Stimulated activated CD4-positive, alpha-beta T cell treated with anti-CD3 and anti-CD28 coated beads, Interleukin-4, amount 100 ng/mL, for 48 hours (primary cell): ENCODE measurements around the gene LYL1.

Experiments used
- DNase-seq, 2 donors: peaks; one replicate each; pipeline ENCODE4 v3.0.0-alpha.2; 2020; ENCODE audit warnings: low read depth in 2 of 2

LYL1 gene

DNA sequence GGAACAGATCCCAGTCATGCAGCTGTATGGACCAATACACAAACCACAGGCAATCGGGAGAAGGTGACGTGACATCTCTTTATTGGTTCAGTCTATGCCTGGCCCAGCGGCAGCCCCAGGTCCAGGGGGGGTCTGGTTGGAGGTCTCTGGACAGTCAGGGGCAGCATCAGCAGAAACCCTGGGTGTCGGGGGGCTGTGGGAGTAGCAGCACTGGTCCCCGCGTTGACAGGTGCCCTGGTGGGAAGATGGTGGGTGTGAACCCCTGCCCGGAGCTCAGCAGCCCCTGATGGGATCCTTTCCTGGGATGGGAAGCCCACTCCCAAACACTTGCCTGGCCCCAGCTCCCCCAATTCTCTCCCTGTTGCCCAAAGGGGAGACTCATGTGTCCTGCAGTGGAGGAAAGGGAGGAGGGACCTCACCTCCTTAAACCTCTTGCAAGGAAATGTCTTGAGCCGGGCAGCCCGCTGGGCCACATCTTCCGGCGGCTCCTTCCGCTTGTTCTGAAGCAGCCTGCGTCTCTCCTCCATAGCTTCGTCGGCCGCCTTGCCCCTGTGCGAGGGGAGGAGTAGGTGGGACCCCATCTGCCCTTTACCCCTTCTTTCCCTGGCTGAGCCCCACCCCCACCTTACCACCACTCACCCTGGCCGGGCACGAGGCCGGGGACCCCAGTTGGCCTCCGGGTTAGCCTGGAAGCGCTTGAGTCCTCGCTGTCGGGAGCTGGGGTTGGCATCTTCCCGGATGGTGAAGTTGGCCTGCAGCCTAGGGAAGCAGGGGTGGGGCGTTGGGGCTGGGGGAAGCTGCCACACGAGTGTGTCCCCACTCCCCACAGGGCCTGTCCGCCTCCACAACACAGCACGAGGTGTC, 2.4 kb upstream of the LYL1 start:
- DNase-seq: no peak

GRCh38 chr19:13104360-13104847, 1.7 kb upstream of the LYL1 start:
- peak; percentile 58 to 69 for DNase-seq

DNA sequence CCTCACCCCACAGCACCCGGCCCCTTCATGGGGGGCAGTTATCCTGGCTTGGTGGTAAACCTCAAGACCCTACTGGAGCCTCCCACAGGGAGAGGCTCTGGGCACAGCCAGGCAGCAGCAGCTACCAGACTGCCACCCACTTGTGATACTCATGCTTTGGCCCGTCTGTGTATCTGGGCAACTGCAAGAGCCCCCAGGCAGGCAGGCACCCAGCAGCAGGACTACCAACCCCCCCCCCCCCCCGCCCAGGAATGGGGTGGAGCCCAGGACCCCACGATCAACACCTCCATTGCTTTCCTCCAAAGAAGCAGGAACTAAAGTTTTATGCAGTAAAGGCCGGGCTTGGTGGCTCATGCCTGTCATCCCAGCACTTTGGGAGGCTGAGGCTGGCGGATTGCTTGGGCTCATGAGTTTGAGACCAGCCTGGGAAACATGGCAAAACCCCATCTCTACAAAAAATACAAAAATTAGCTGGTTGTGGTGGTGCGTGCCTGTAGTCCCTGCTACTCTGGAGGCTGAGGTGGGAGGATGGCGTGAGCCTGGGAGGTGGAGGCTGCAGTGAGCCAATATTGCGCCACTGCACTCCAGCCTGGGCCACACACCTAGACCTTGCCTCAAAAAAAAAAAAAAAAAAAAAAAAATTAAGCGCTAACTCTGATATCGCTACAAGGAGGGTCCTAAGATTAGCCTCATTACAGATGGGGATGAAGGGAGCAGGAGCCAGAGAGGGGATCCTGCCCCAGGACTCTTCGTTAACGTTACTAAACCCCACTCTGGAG, 1.1 kb upstream of the LYL1 start:
- no peak for DNase-seq

- DNase-seq: no peak
Observed at GRCh38 chr19:13102416-13102665, 317 bp downstream of the LYL1 start.

DNA sequence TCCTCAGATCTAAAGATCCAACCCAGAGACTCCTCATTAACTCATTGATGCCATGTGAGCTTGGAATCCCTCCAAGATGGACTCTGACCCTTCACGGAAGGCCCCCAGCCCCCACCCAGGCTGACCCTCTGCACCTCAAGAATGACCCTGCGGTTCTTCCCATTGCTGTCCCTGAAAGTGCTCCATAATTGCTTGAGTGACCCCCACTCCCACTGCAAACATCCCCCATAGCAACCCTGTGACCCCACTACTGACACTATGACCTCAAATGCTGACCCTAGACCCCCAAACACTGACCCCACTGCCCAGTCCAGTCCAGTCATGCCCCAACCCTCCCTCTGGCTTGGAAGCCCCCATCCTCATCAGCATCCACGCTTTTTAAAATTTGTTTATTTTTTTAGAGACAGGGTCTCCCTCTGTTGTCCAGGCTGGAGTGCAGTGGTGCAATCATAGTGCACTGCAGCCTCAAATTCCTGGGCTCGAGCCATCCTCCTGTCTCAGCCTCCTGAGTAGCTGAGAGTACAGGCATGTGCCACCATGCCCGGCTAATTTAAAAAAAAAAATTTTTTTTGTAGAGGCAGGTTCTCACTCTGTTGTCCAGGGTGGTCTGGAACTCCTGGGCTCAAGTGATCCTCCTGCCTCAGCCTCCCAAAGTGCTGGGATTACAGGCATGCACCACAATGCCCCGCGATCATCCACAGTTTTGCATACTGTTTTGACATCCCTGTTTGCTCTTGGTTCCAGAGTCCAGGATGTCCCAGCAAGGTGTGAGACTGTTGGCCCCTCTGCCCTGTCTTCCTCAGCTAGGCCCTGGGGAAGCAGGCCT, 855 bp downstream of the LYL1 start:
- no peak for DNase-seq

- no peak for DNase-seq
Observed at GRCh38 chr19:13100841-13101589, 1.6 kb downstream of the LYL1 start.

- DNase-seq: peak; percentile 52 to 61
Observed at GRCh38 chr19:13100031-13100588, 2.5 kb downstream of the LYL1 start.

DNA sequence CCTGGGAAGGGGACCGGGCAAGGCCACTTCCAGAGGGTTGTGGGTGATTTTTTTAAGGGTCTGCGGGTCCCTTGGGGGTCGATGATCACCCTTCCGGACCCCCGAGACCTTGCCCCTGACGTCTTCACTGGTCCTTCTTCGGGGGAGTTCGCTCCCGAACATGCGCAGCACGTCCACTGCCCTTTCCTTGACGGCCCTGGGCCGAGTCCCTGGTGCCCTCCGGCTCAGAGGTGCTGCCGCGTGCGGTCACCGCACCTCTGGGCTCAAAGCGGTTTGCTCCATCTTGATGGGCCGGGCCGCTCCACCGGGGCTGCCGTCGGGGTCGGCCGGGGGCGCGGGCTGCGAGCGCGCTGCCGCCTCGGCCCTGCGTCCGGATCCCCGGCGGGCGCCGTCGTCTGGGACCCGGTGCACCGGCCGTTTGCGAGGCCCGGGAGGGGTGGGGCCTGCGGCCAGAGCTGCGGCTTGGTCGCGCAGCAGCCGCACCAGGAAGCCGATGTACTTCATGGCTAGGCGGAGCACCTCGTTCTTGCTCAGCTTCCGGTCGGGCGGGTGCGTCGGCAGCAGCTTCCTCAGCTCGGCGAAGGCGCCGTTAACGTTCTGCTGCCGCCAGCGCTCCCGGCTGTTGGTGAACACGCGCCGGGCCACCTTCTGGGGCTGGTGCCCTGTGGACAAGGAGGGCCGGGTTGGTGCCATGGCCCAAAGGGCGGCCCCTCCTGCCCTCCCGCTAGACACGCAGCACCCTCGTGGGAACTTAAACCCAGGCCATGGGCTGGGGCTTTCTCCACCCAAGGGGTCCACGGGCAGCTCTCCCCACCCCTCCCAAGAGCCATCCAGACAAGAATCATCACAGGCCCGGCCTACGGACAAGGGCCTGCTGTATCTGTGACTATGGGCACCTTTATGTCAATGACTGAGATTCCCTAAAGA, 3.3 kb downstream of the LYL1 start:
- DNase-seq: peak; percentile 60 to 61

- no peak for DNase-seq
Observed at GRCh38 chr19:13098277-13099072, 4.2 kb downstream of the LYL1 start.

DNA sequence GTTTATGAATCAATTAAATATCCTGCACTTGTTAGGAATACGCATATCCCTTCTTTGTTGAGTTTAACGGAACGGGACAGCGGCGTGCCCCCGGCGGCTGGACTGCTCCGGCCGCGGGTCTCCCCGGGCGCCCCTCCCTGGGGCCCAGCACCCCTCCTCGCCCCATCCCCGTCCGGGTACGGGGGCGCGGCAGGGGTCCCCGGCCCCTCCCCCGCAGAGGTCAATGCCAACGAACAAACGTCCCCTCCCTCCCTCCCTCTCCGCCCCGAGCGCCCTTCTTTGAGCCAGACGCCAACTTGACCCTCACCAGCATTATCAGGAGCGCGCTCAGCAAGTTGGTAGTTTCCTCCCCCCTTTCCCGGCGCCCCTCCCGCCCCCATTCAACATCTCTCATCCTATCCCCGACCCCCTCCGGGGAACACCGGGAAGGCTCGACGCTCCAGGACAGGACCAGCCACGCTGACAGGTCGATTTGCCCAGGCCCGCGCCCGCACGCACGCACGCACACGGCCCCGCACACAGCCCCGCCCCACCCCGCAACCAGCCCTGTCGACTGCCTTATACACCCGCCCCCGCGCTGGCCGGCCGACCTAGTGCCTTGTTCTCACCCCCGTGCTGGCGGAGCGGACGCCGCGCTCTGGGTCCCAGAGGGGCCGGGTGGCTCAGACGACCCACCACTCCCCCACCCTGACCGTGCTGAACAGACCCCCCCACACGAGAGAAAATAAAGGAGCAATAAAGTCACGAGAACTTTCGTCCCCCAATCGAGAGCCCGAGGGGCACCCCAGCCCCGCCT, 5.0 kb downstream of the LYL1 start:
- DNase-seq: no peak

- no peak for DNase-seq
Observed at GRCh38 chr19:13097033-13097462, 5.6 kb downstream of the LYL1 start.

- no peak for DNase-seq
Observed at GRCh38 chr19:13095934-13096927, 6.4 kb downstream of the LYL1 start.

- no peak for DNase-seq
Observed at GRCh38 chr19:13095393-13095784, 7.3 kb downstream of the LYL1 start.

- no peak for DNase-seq
Observed at GRCh38 chr19:13094771-13095392, 7.8 kb downstream of the LYL1 start.

GRCh38 chr19:13094106-13094504, 8.6 kb downstream of the LYL1 start:
- DNase-seq: no peak

GRCh38 chr19:13093407-13094105, 9.1 kb downstream of the LYL1 start:
- DNase-seq: peak; percentile 64 to 75
